ENCODE measurements around the gene UNC13D.

GRCh38 chr17:75855310-75856061 lies 11.3 kb upstream of the UNC13D start, which contains the start of gene WBP2:
- TF ChIP-seq GATA3 (IDR thresholded peaks at IDR 0.05; ENCODE audit: low read depth, low read length), result no peak
- TF ChIP-seq GATA2 (IDR thresholded peaks at IDR 0.05; ENCODE audit: low read depth, low read length), result no peak; the same call in 1 of the 2 replicates
